Tibial nerve (tissue), 4 donors: ENCODE data around the gene POLD4.

ENCODE experiments used
- CTCF ChIP-seq, 5 experiments: fragments of 200-600 bp in 3 of 5; fragments of 450-650 bp in 2 of 5; sonication (generic) in 3 of 5; IDR thresholded peaks; one replicate each; pipeline ENCODE4 v1.5.1; 2016 to 2019; ENCODE audit warnings: antibody characterized with exemption in 5 of 5, mild to moderate bottlenecking in 3 of 5, moderate library complexity in 2 of 5
- EP300 ChIP-seq, 2 donors: sonication (generic); formaldehyde crosslinking; IDR thresholded peaks; one replicate each; pipeline ENCODE4 v1.6.1; 2017; ENCODE audit warnings: antibody characterized with exemption in 2 of 2, mild to moderate bottlenecking in 1 of 2
- POLR2A ChIP-seq, 2 donors: fragments of 450-650 bp; IDR thresholded peaks; one replicate each; pipeline ENCODE4 v1.6.1; 2017; ENCODE audit warnings: antibody characterized with exemption in 2 of 2, mild to moderate bottlenecking in 2 of 2, moderate library complexity in 2 of 2

- no peak for TF ChIP-seq POLR2A (IDR thresholded peaks at IDR 0.05)
- no peak for TF ChIP-seq CTCF (IDR thresholded peaks at IDR 0.05)
- TF ChIP-seq EP300 (IDR thresholded peaks at IDR 0.05) = no peak
These were observed 2.5 kb upstream of the POLD4 start for GRCh38 chr11:67355794-67356386.
